ENCODE measurements around the gene POLRMT.

- no peak for TF ChIP-seq CTCF (IDR thresholded peaks at IDR 0.05)
- no peak for TF ChIP-seq POLR2A (IDR thresholded peaks at IDR 0.05)
These were observed 41.2 kb downstream of the POLRMT start for GRCh38 chr19:592101-592500.

Data from prostate gland (tissue), 2 donors.